H1 (cell line): ENCODE data around the gene SLC39A10. TPM values are rescaled to one million over a fixed set of nuclear protein-coding genes. Genes with fewer than 3 reads are reported as not detected.

Experiments used
- CTCF ChIA-PET: fragments of 300-600 bp; sonication (Branson Sonifier 250); formaldehyde crosslinking; loops from one replicate; lab custom pipeline; 2021; ENCODE audit not compliant: partially characterized antibody; lab: Charles Lee
- POLR2A ChIA-PET: fragments of 300-600 bp; sonication (Branson Sonifier 250); formaldehyde crosslinking; loops from one replicate; lab custom pipeline; 2021; ENCODE audit warnings: inconsistent platforms; ENCODE audit not compliant: partially characterized antibody; lab: Charles Lee
- DNase-seq, 2 experiments: peaks; one replicate each; pipeline versions ENCODE4 v3.0.0 to v3.0.0-alpha.2; 2010 to 2022; ENCODE audit warnings: low spot score in 2 of 2, low read depth in 1 of 2, mixed read lengths in 1 of 2
- FAIRE-seq: peaks from 2 replicates; lab custom pipeline; 2011; peaks lifted over from hg19 to GRCh38; lab: Jason Lieb, UNC
- H2AFZ ChIP-seq: 2 replicates; pipeline ENCODE4 v1.8.1; 2012; ENCODE audit warnings: low read length, inconsistent platforms
- H2AK5ac ChIP-seq: 2 replicates; pipeline ENCODE4 v1.6.1; 2013; ENCODE audit warnings: low read depth, low read length
- H2BK120ac ChIP-seq: replicated peaks from 2 replicates; pipeline ENCODE3; 2013; ENCODE audit warnings: low read depth, low read length, inconsistent platforms
- H2BK12ac ChIP-seq: 2 replicates; pipeline ENCODE4 v1.6.1; 2013; ENCODE audit warnings: low read depth, low read length
- H2BK15ac ChIP-seq: 2 replicates; pipeline ENCODE4 v1.6.1; 2013; ENCODE audit warnings: low read length
- H2BK20ac ChIP-seq: 2 replicates; pipeline ENCODE4 v1.6.1; 2013; ENCODE audit warnings: low read length
- H2BK5ac ChIP-seq: 2 replicates; pipeline ENCODE4 v1.6.1; 2013; ENCODE audit warnings: low read depth, low read length
- H3K14ac ChIP-seq: 2 replicates; pipeline ENCODE4 v1.6.1; 2013; ENCODE audit warnings: inconsistent platforms; ENCODE audit not compliant: insufficient read length
- H3K18ac ChIP-seq: 2 replicates; pipeline ENCODE4 v1.6.1; 2013; ENCODE audit warnings: low read length; ENCODE audit errors: extremely low read depth
- H3K23ac ChIP-seq: 2 replicates; pipeline ENCODE4 v1.6.1; 2013; ENCODE audit warnings: inconsistent platforms; ENCODE audit not compliant: insufficient read length
- H3K23me2 ChIP-seq: 2 replicates; pipeline ENCODE4 v1.6.1; 2013; ENCODE audit warnings: low read depth, low read length
- H3K27ac ChIP-seq: 2 replicates; pipeline ENCODE4 v1.6.1; 2011; ENCODE audit warnings: low read depth, low read length, inconsistent platforms
- H3K27me3 ChIP-seq, 4 experiments: replicated peaks in 1 of 4; 1 replicate in 1 of 4; 2 replicates in 3 of 4; pipeline versions ENCODE4 v1.6.1 to v1.8.1; 2011 to 2013; ENCODE audit warnings: low read length in 3 of 4, mild to moderate bottlenecking in 3 of 4, inconsistent platforms in 2 of 4, mixed read lengths in 2 of 4, moderate library complexity in 1 of 4; ENCODE audit not compliant: control insufficient read depth in 3 of 4, insufficient read depth in 3 of 4; ENCODE audit errors: extremely low read depth in 1 of 4
- H3K36me3 ChIP-seq, 4 experiments: 2 replicates each; pipeline versions ENCODE4 v1.6.1 to v1.8.1; 2011 to 2013; ENCODE audit warnings: mild to moderate bottlenecking in 4 of 4, low read length in 3 of 4, moderate library complexity in 2 of 4, control low read depth in 1 of 4, inconsistent platforms in 1 of 4; ENCODE audit not compliant: insufficient read depth in 4 of 4, control insufficient read depth in 2 of 4
- H3K4ac ChIP-seq: replicated peaks from 2 replicates; pipeline ENCODE3; 2013; ENCODE audit warnings: low read length, low read depth, mixed read lengths, inconsistent platforms; ENCODE audit not compliant: insufficient read length
- H3K4me1 ChIP-seq, 4 experiments: replicated peaks in 1 of 4; 1 replicate in 1 of 4; 2 replicates in 3 of 4; pipeline versions ENCODE4 v1.6.1 to v1.8.1; 2011 to 2013; ENCODE audit warnings: low read length in 3 of 4, inconsistent platforms in 2 of 4, mixed read lengths in 1 of 4; ENCODE audit not compliant: insufficient read depth in 4 of 4, control insufficient read depth in 3 of 4
- H3K4me2 ChIP-seq, 2 experiments: 2 replicates each; pipeline versions ENCODE4 v1.6.1 to v1.8.1; 2011 to 2013; ENCODE audit warnings: low read depth in 2 of 2, low read length in 2 of 2, control low read depth in 1 of 2, inconsistent platforms in 1 of 2, mild to moderate bottlenecking in 1 of 2; ENCODE audit not compliant: insufficient read depth in 1 of 2
- H3K4me3 ChIP-seq, 4 experiments: fragments of 200-600, 300-600 bp in 1 of 4; sonication (generic), shearing (Covaris generic), sonication (Bioruptor Twin) in 1 of 4; 2 replicates each; pipeline versions ENCODE4 v1.5.1 to v1.8.1; 2011 to 2016; ENCODE audit warnings: low read length in 4 of 4, low read depth in 3 of 4, control low read depth in 2 of 4, inconsistent platforms in 2 of 4, mild to moderate bottlenecking in 2 of 4, mixed read lengths in 1 of 4, moderate library complexity in 1 of 4; ENCODE audit not compliant: insufficient read depth in 2 of 4; ENCODE audit errors: extremely low read depth in 1 of 4
- H3K56ac ChIP-seq: replicated peaks from 2 replicates; pipeline ENCODE3; 2013; ENCODE audit warnings: low read depth, mild to moderate bottlenecking, mixed read lengths, low read length, inconsistent platforms; ENCODE audit not compliant: insufficient read length
- H3K79me1 ChIP-seq: 2 replicates; pipeline ENCODE4 v1.6.1; 2013; ENCODE audit warnings: low read depth, low read length, control low read depth
- H3K79me2 ChIP-seq, 2 experiments: 2 replicates each; pipeline versions ENCODE4 v1.6.1 to v1.8.1; 2012 to 2013; ENCODE audit warnings: low read length in 2 of 2, mild to moderate bottlenecking in 2 of 2, inconsistent platforms in 1 of 2; ENCODE audit not compliant: insufficient read depth in 2 of 2, control insufficient read depth in 1 of 2
- H3K9ac ChIP-seq, 4 experiments: replicated peaks in 1 of 4; 1 replicate in 1 of 4; 2 replicates in 3 of 4; pipeline versions ENCODE4 v1.6.1 to v1.8.1; 2011 to 2013; ENCODE audit warnings: low read depth in 3 of 4, low read length in 3 of 4, control low read depth in 2 of 4, mild to moderate bottlenecking in 2 of 4, moderate library complexity in 2 of 4, inconsistent platforms in 1 of 4; ENCODE audit errors: extremely low read depth in 1 of 4
- H3K9me3 ChIP-seq, 2 experiments: 2 replicates each; pipeline versions ENCODE4 v1.6.1 to v1.8.1; 2012 to 2013; ENCODE audit warnings: mild to moderate bottlenecking in 2 of 2, moderate library complexity in 2 of 2, control low read depth in 1 of 2, inconsistent platforms in 1 of 2, low read depth in 1 of 2, low read length in 1 of 2, mixed read lengths in 1 of 2; ENCODE audit not compliant: insufficient read depth in 2 of 2
- H4K20me1 ChIP-seq, 2 experiments: replicated peaks in 1 of 2; 2 replicates each; pipeline versions ENCODE3 to v1.8.1; 2011 to 2013; ENCODE audit warnings: inconsistent platforms in 2 of 2, low read length in 2 of 2, mild to moderate bottlenecking in 1 of 2; ENCODE audit not compliant: insufficient read depth in 2 of 2, control insufficient read depth in 1 of 2
- H4K5ac ChIP-seq: 2 replicates; pipeline ENCODE4 v1.6.1; 2013; ENCODE audit warnings: low read length, low read depth, mixed read lengths, inconsistent platforms; ENCODE audit not compliant: insufficient read length
- H4K8ac ChIP-seq: 2 replicates; pipeline ENCODE4 v1.8.0; 2013; ENCODE audit warnings: mild to moderate bottlenecking, moderate library complexity, low read length, inconsistent platforms; ENCODE audit not compliant: insufficient read depth; ENCODE audit errors: extremely low read depth
- H4K91ac ChIP-seq: replicated peaks from 2 replicates; pipeline ENCODE3; 2013; ENCODE audit warnings: low read length, mixed read lengths, inconsistent platforms; ENCODE audit not compliant: insufficient read length
- CEBPB ChIP-seq: IDR thresholded peaks from 2 replicates; pipeline ENCODE4 v1.6.1; 2012; ENCODE audit warnings: low read depth, low read length
- E2F6 ChIP-seq: IDR thresholded peaks from 2 replicates; pipeline ENCODE4 v1.6.1; 2012; ENCODE audit warnings: inconsistent platforms
- EP300 ChIP-seq, 2 experiments: IDR thresholded peaks; 1 replicate in 1 of 2; 2 replicates in 1 of 2; pipeline ENCODE4 v1.6.1; 2011 to 2012; ENCODE audit warnings: low read depth in 2 of 2, low read length in 2 of 2, mild to moderate bottlenecking in 2 of 2, borderline replicate concordance in 1 of 2, inconsistent platforms in 1 of 2, moderate library complexity in 1 of 2
- MAX ChIP-seq: IDR thresholded peaks from 2 replicates; pipeline ENCODE4 v1.6.1; 2012; ENCODE audit warnings: inconsistent platforms
- PHF8 ChIP-seq: fragments of 200-600 bp; sonication (generic); conservative IDR thresholded peaks from 2 replicates; pipeline ENCODE4 v1.7.1; 2012; ENCODE audit warnings: low read depth, mild to moderate bottlenecking, inconsistent platforms, low read length, moderate library complexity
- POLR2AphosphoS5 ChIP-seq: IDR thresholded peaks from 2 replicates; pipeline ENCODE4 v1.6.1; 2011; ENCODE audit warnings: low read depth, low read length
- TAF1 ChIP-seq: IDR thresholded peaks from 2 replicates; pipeline ENCODE4 v1.6.1; 2011; ENCODE audit warnings: mild to moderate bottlenecking, low read depth, low read length
- WGBS, 2 experiments: shearing (Covaris generic) in 1 of 2; methylation state at CpG; one replicate each; pipeline versions ENCODE4 v1.1.6 to v1.1.7; 2013 to 2015; ENCODE audit warnings: low lambda C conversion rate in 2 of 2, mixed read lengths in 2 of 2, inconsistent platforms in 1 of 2, low coverage in 1 of 2, missing lambda C conversion rate in 1 of 2; ENCODE audit not compliant: insufficient replicate concordance in 2 of 2, insufficient coverage in 1 of 2, insufficient read length in 1 of 2; ENCODE audit errors: extremely low coverage in 1 of 2, missing lambda C conversion rate in 1 of 2; 5-methylcytosine and 5-hydroxymethylcytosine counted together
- long read RNA-seq, 2 experiments: library from RNA in 1 of 2; library from capped mRNA in 1 of 2; stranded (forward); transcript quantifications; one replicate each; pipeline ENCODE4 v2.0.0, GENCODE V29; 2021; ENCODE audit warnings: inconsistent platforms in 1 of 2
- polyA minus RNA-seq, 3 experiments: library from RNA; depleted of rRNA, polyadenylated mRNA; stranded (reverse); fragments of >200 nt; gene quantifications; 1 replicate in 2 of 3; 2 replicates in 1 of 3; pipeline ENCODE4 v1.2.3, GENCODE V29; 2011
- polyA plus RNA-seq, 7 experiments: library from polyadenylated mRNA; depleted of rRNA in 3 of 7; stranded (reverse) in 5 of 7; unstranded in 2 of 7; fragments of >200 nt in 5 of 7; fragments of 200-250 nt in 2 of 7; gene quantifications; 1 replicate in 5 of 7; 2 replicates in 1 of 7; 4 replicates in 1 of 7; pipeline versions ENCODE4 v1.2.1 to v1.2.3, GENCODE V29; 2011 to 2013; ENCODE audit warnings: missing spikeins in 2 of 7, mixed read lengths in 2 of 7
- total RNA-seq: library from RNA; stranded (reverse); fragmentation: NEBNext Ultra II Directional; extraction: Animal tissue kit (Norgen Biotek cat#: 25700); gene quantifications from 2 replicates; pipeline ENCODE4 v1.2.1, GENCODE V29; 2021

The SLC39A10 gene
- 219 and 234 TPM in 2 replicates for total RNA-seq
- polyA plus RNA-seq (2011; rRNA removed) = 32.9 and 68.1 TPM in 2 replicates
- polyA plus RNA-seq (2011; cell fraction: cytosol; rRNA removed) = 59.8 TPM
- polyA plus RNA-seq (2011; cell fraction: nucleus; rRNA removed) = 23.3 TPM
- polyA plus RNA-seq (2012, experiment 1 of 2) = 49.7 to 116 TPM (median 69.4 TPM) in 4 replicates
- polyA plus RNA-seq (2012, experiment 2 of 2) = 7.1 TPM
- polyA plus RNA-seq (2013, experiment 1 of 2) = 296 TPM
- 298 TPM for polyA plus RNA-seq (2013, experiment 2 of 2)
- polyA minus RNA-seq (2011; rRNA and poly(A)+ RNA removed) = 284 and 398 TPM in 2 replicates
- 148 TPM for polyA minus RNA-seq (2011; cell fraction: cytosol; rRNA and poly(A)+ RNA removed)
- 203 TPM for polyA minus RNA-seq (2011; cell fraction: nucleus; rRNA and poly(A)+ RNA removed)
- long read RNA-seq, experiment 1, full-length matches to known transcripts = 10 of 147 reads
- long read RNA-seq, experiment 1, partial matches to known transcripts = 42 of 147 reads
- long read RNA-seq, experiment 1, other reads (novel, unspliced or antisense) = 95 of 147 reads
- long read RNA-seq, experiment 2, full-length matches to known transcripts = 3 of 44 reads
- long read RNA-seq, experiment 2, partial matches to known transcripts = 18 of 44 reads
- long read RNA-seq, experiment 2, other reads (novel, unspliced or antisense) = 23 of 44 reads

- H2BK120ac ChIP-seq = no peak within 1 kb of the TSS
- ChIA-PET POLR2A (interaction anchor here (0.7 to 2.6 kb wide), 28 partner anchors 9 to 279 kb away, joined by 3 to 21 read pairs (median 4); no protein-coding TSS in a partner anchor), CTCF (interaction anchor here (0.6 to 1.9 kb wide), 8 partner anchors 11 to 420 kb away, joined by 3 to 8 read pairs (median 3); no protein-coding TSS in a partner anchor)
- H2BK20ac ChIP-seq = no peak within 1 kb of the TSS
- H4K5ac ChIP-seq = peak within 1 kb of the TSS; percentile 87
- no peak within 1 kb of the TSS for H2BK15ac ChIP-seq
- H3K56ac ChIP-seq = peak within 1 kb of the TSS; percentile 80
- H3K79me2 ChIP-seq = peaks cover 4 to 45% of the 10 kb centered on the region in 2 experiments; a peak in 3 of 4 replicates
- WGBS, 2 experiments = 1% methylated on average over 67 of the region's 85 CpGs; no CpG with 5 or more reads in 1 of the 2 experiments
- H4K91ac ChIP-seq = peak within 1 kb of the TSS; percentile 76
- peak within 1 kb of the TSS; percentile 91 to 97 (median 94) for H3K4me3 ChIP-seq
- H3K23me2 ChIP-seq = peaks cover 3% of the 10 kb centered on the region; the same call in 1 of the 2 replicates
- H3K79me1 ChIP-seq = no peaks in the 10 kb centered on the region
- DNase-seq = peak; percentile 86 to 99
- peaks cover 0 to 5% (median 0%) of the 10 kb centered on the region in 4 experiments; a peak in 2 of 8 replicates for H3K36me3 ChIP-seq
- FAIRE-seq = peak; percentile 100
- peaks cover 2 to 10% (median 4%) of the 10 kb centered on the region in 4 experiments; a peak in 5 of 7 replicates for H3K4me1 ChIP-seq
- H2AK5ac ChIP-seq = no peak within 1 kb of the TSS
- H3K23ac ChIP-seq = no peak within 1 kb of the TSS
- no peak within 1 kb of the TSS for H2AFZ ChIP-seq
- H3K9ac ChIP-seq = peak within 1 kb of the TSS; percentile 87 to 94 (median 91)
- H2BK5ac ChIP-seq = peak within 1 kb of the TSS; percentile 22
- peaks cover 3 to 8% of the 10 kb centered on the region in 2 experiments for H4K20me1 ChIP-seq
- H3K18ac ChIP-seq = peak within 1 kb of the TSS; percentile 96
- peak within 1 kb of the TSS; percentile 52 to 77 for H3K4me2 ChIP-seq
- H4K8ac ChIP-seq = peak within 1 kb of the TSS; percentile 95
- no peaks in the 10 kb centered on the region for H3K9me3 ChIP-seq
- peak within 1 kb of the TSS; percentile 88 for H3K27ac ChIP-seq
- H3K14ac ChIP-seq = no peak within 1 kb of the TSS
- no peaks in the 10 kb centered on the region for H3K27me3 ChIP-seq
- H3K4ac ChIP-seq = no peak within 1 kb of the TSS
- no peak within 1 kb of the TSS; the same call in 1 of the 2 replicates for H2BK12ac ChIP-seq
- TF ChIP-seq MAX = peak; percentile 50
- peak; percentile 89 for TF ChIP-seq PHF8
- no peak for TF ChIP-seq E2F6
- no peak for TF ChIP-seq CEBPB
- peak; percentile 93 for TF ChIP-seq TAF1
- TF ChIP-seq EP300 (IDR thresholded peaks at IDR 0.05; ENCODE audit: borderline replicate concordance in 1 of 2, low read depth in 2 of 2, low read length in 2 of 2) = no peak
- TF ChIP-seq POLR2AphosphoS5 = peak; percentile 75
Measured at GRCh38 chr2:195656859-195657633, at the start of gene SLC39A10. Gene SLC39A10 (plus strand): TSS chr2:195657226. CDS start chr2:195680043, 22,817 bp downstream.
